SK-N-MC (cell line): ENCODE measurements around the gene GLT6D1.

Source experiments
- EZH2 ChIP-seq: fragments of 200-600 bp; sonication (generic); IDR thresholded peaks from one replicate; pipeline ENCODE4 v1.6.1; 2017; ENCODE audit warnings: antibody characterized with exemption
- POLR2AphosphoS5 ChIP-seq: IDR thresholded peaks from 2 replicates; pipeline ENCODE4 v1.6.1; 2012; ENCODE audit warnings: mild to moderate bottlenecking, low read depth, low read length, borderline replicate concordance

DNA sequence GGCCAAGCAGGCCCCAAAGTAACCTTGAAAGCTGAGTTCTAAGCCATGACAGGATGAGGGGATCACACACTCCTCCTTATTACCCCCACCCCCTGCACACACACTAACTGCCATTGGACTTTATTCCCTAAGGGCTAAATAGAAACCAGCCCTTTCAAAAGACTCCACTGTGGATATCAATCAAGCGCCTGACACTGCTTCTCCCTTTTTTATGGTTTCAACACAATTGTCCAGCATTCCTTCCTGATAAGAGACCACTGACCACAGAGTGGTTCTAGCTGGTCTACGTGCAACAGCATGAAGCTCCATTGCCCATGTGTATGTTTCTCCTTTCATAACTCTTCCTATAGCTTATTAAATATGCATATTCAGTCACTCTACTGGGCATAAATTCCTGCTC, 43.1 kb downstream of the GLT6D1 start:
- TF ChIP-seq EZH2, result no peak
- no peak for TF ChIP-seq POLR2AphosphoS5
